ENCODE measurements around the gene SLC28A3. TPM values are rescaled to one million over a fixed set of nuclear protein-coding genes. Genes with fewer than 3 reads are reported as not detected.

The SLC28A3 gene
- total RNA-seq, 4 donors from 2014 or later, result 0.32 to 25.6 (median 12.0) TPM

- TF ChIP-seq CTCF (IDR thresholded peaks at IDR 0.05), result no peak
- no peak for DNase-seq (ENCODE audit: low spot score)
- no peak for ATAC-seq (ENCODE audit: low FRiP score)
These were observed 82.2 kb downstream of the SLC28A3 start for GRCh38 chr9:84258371-84258770.

DNA sequence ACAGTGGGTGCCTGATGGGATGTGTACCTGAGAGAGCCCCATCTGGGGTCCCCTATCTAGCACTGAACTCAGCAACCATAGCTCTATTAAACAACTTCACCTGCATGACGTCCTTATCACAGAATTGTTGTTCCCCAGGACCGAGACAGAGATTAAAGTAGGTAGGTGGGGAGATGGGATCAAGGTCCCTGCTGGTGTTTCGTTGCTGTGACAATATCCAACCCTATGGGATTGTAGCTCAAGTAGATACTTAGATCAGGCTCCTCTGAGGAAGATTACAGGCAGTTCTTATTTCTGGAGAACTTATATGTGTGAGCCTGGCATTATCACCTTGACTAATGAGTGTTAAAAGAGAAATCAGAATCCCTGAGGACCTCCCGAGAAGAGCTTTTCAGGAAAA lies 84.9 kb downstream of the SLC28A3 start:
- ATAC-seq (ENCODE audit: low FRiP score) (no peak), DNase-seq (ENCODE audit: low spot score) (no peak)
- TF ChIP-seq CTCF (IDR thresholded peaks at IDR 0.05), result no peak

DNA sequence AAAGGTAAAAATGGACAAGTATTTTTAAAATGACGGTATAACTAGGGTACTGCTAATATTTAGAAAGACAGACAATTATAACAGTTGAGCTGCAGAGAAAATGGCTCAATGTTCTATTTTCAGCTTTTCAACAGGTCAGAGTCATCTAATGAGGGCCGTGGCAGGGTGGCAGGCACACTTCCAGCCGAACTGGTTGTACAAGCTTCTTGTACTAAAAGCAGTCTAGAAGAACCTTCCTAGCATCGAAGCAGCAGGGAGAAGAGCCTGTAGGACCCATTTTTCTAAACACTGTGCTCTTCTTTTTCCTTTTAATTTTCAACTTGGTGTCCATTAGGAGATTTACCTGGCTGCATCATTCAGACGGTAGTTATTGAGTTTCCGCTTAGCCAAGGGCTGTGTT lies 85.6 kb downstream of the SLC28A3 start:
- DNase-seq (ENCODE audit: low spot score), result no peak
- TF ChIP-seq CTCF (IDR thresholded peaks at IDR 0.05), result no peak
- ATAC-seq (ENCODE audit: low FRiP score), result no peak

GRCh38 chr9:84251921-84252320 lies 88.6 kb downstream of the SLC28A3 start:
- DNase-seq (ENCODE audit: low spot score) (no peak), ATAC-seq (ENCODE audit: low FRiP score) (no peak)
- no peak for TF ChIP-seq CTCF (IDR thresholded peaks at IDR 0.05)

GRCh38 chr9:84241817-84242373 lies 98.7 kb downstream of the SLC28A3 start:
- ATAC-seq (ENCODE audit: low FRiP score) (no peak), DNase-seq (ENCODE audit: low spot score) (no peak)
- no peak for TF ChIP-seq CTCF (IDR thresholded peaks at IDR 0.05)

DNA sequence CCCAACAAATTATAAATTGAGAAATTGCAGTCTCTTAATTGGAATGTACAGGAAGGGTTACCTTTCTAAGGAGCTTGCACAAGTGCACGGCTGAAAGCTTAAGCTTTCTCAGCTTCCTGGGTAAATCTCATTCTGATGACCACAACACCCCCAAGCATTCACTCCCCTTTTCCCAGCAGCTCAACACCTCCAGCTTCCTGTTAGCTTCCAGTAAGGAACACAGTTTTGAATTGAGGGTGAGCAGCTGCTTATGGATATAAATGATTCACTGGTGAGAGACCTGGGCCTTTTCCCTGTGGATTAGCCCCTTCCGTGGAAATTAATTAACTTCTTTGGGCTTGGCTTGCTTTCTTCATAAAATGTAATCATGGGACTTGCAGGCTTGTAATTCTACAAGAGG lies 101.2 kb downstream of the SLC28A3 start:
- no peak for ATAC-seq (ENCODE audit: low FRiP score)
- no peak for TF ChIP-seq CTCF (IDR thresholded peaks at IDR 0.05)
- DNase-seq (ENCODE audit: low spot score), result no peak

GRCh38 chr9:84238652-84239051 lies 101.9 kb downstream of the SLC28A3 start:
- DNase-seq (ENCODE audit: low spot score) (no peak), ATAC-seq (ENCODE audit: low FRiP score) (no peak)
- TF ChIP-seq CTCF (IDR thresholded peaks at IDR 0.05), result no peak
